Measurements from ENCODE around the gene TMEM236. TPM values are rescaled to one million over a fixed set of nuclear protein-coding genes. Genes with fewer than 3 reads are reported as not detected.

TMEM236 gene
- total and polyA plus RNA-seq, 2 of the 4 experiments (the other 2 are of a cell fraction), result not detected

DNA sequence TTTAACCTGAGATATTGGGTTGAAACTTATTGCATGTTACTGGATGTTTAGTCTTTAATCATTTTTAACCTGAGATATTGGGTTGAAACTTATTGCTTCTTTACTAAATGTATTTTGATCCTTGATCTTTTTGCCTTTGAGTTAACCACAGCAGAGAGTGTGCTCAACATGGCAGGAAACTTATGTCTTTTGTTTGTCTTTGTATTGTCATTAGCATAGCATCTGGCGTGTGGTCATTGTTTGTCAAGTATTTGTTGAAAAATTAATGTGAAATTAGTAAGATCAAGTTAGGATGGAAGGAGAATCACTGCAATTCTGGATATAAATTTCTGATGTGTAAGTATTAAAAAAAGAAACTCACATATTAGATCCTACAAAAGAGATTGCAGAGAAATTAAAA lies 65.3 kb downstream of the TMEM236 start:
- H2BK15ac ChIP-seq (ENCODE audit: low read depth, low read length), result no peak overlapping the region
- H3K23ac ChIP-seq (ENCODE audit: low read depth, low read length), result no peak overlapping the region
- H4K8ac ChIP-seq (ENCODE audit: low read depth in 2 of 2, low read length in 2 of 2), result no peak overlapping the region
- ChIA-PET CTCF (no interaction called here), POLR2A (ENCODE audit: unreplicated experiment) (no interaction called here)
- H4K91ac ChIP-seq (ENCODE audit: insufficient read depth, low read depth, low read length), result no peak overlapping the region
- no peak overlapping the region for H2AFZ ChIP-seq (replicated peaks; ENCODE audit: low read length, poor library complexity)
- no peak overlapping the region for H3K4me2 ChIP-seq (ENCODE audit: low read depth, low read length)
- WGBS, 2 experiments (ENCODE audit: extremely low coverage in 2 of 2, insufficient read length in 1 of 2), result no CpG with 5 or more reads among the region's 1 CpG
- peaks cover 10% of the 10 kb centered on the region for H3K27me3 ChIP-seq (ENCODE audit: control insufficient read depth, insufficient read depth, low read length)
- ATAC-seq (ENCODE audit: low read depth), result no peak
- H3K36me3 ChIP-seq (ENCODE audit: control insufficient read depth, insufficient read depth, low read length), result no peaks in the 10 kb centered on the region
- H2AK5ac ChIP-seq (ENCODE audit: low read depth, low read length), result no peak overlapping the region
- no peak overlapping the region for H2AK9ac ChIP-seq (replicated peaks; ENCODE audit: low read depth, low read length, poor library complexity)
- dilution Hi-C loops (cut with HindIII; ENCODE audit: low sequenced_read_pairs, unreplicated experiment) (no loop called here), intact Hi-C loops (cut with micrococcal nuclease) (no loop called here), in situ Hi-C loops (cut with MboI; ENCODE audit: low sequenced_read_pairs) (no loop called here)
- H4K5ac ChIP-seq (ENCODE audit: low read depth, low read length), result no peak overlapping the region
- no peaks in the 10 kb centered on the region for H3K9me1 ChIP-seq (ENCODE audit: insufficient read depth, low read length)
- no peak overlapping the region for H3K18ac ChIP-seq (ENCODE audit: low read depth, low read length)
- no peak overlapping the region for H3K14ac ChIP-seq (replicated peaks; ENCODE audit: low read depth, low read length)
- H3K4me3 ChIP-seq (ENCODE audit: insufficient read depth, low read depth, low read length), result no peak overlapping the region
- no peaks in the 10 kb centered on the region for H4K20me1 ChIP-seq (ENCODE audit: insufficient read depth, low read length)
- no peak overlapping the region for H2BK20ac ChIP-seq (ENCODE audit: low read depth, low read length)
- TF ChIP-seq SMC3 (IDR thresholded peaks at IDR 0.05; ENCODE audit: low read depth, low read length) (no peak), MAFK (IDR thresholded peaks at IDR 0.05; ENCODE audit: low read depth, low read length) (no peak), MXI1 (IDR thresholded peaks at IDR 0.05; ENCODE audit: borderline replicate concordance, low read depth, low read length) (no peak), BHLHE40 (IDR thresholded peaks at IDR 0.05; ENCODE audit: low read depth, low read length) (no peak), MAZ (IDR thresholded peaks at IDR 0.05; ENCODE audit: borderline replicate concordance, low read depth, low read length) (no peak), RFX5 (IDR thresholded peaks at IDR 0.05; ENCODE audit: low read depth, low read length) (no peak), POLR2A (IDR thresholded peaks at IDR 0.05; ENCODE audit: low read depth, low read length) (no peak), FOS (IDR thresholded peaks at IDR 0.05; ENCODE audit: low read depth, low read length) (no peak), CEBPB (IDR thresholded peaks at IDR 0.05; ENCODE audit: low read depth, low read length) (no peak), NFE2L2 (IDR thresholded peaks at IDR 0.05; ENCODE audit: low read depth, low read length) (no peak), CHD1 (IDR thresholded peaks at IDR 0.05; ENCODE audit: low read depth, low read length) (no peak)
- TF ChIP-seq, protein P1, sequence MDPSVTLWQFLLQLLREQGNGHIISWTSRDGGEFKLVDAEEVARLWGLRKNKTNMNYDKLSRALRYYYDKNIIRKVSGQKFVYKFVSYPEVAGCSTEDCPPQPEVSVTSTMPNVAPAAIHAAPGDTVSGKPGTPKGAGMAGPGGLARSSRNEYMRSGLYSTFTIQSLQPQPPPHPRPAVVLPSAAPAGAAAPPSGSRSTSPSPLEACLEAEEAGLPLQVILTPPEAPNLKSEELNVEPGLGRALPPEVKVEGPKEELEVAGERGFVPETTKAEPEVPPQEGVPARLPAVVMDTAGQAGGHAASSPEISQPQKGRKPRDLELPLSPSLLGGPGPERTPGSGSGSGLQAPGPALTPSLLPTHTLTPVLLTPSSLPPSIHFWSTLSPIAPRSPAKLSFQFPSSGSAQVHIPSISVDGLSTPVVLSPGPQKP (IDR thresholded peaks at IDR 0.05; ENCODE audit: borderline replicate concordance, low read depth, low read length), result no peak
- TF ChIP-seq, protein P2, sequence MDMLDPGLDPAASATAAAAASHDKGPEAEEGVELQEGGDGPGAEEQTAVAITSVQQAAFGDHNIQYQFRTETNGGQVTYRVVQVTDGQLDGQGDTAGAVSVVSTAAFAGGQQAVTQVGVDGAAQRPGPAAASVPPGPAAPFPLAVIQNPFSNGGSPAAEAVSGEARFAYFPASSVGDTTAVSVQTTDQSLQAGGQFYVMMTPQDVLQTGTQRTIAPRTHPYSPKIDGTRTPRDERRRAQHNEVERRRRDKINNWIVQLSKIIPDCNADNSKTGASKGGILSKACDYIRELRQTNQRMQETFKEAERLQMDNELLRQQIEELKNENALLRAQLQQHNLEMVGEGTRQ (IDR thresholded peaks at IDR 0.05; ENCODE audit: low read depth, low read length), result no peak
- TF ChIP-seq, protein P3, sequence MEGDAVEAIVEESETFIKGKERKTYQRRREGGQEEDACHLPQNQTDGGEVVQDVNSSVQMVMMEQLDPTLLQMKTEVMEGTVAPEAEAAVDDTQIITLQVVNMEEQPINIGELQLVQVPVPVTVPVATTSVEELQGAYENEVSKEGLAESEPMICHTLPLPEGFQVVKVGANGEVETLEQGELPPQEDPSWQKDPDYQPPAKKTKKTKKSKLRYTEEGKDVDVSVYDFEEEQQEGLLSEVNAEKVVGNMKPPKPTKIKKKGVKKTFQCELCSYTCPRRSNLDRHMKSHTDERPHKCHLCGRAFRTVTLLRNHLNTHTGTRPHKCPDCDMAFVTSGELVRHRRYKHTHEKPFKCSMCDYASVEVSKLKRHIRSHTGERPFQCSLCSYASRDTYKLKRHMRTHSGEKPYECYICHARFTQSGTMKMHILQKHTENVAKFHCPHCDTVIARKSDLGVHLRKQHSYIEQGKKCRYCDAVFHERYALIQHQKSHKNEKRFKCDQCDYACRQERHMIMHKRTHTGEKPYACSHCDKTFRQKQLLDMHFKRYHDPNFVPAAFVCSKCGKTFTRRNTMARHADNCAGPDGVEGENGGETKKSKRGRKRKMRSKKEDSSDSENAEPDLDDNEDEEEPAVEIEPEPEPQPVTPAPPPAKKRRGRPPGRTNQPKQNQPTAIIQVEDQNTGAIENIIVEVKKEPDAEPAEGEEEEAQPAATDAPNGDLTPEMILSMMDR (conservative IDR thresholded peaks at IDR 0.05; ENCODE audit: low read depth, low read length), result no peak
- H3K9ac ChIP-seq (ENCODE audit: low read depth, low read length), result no peak overlapping the region
- no peak overlapping the region for H3K4ac ChIP-seq (ENCODE audit: low read depth, low read length)
- no peak for DNase-seq
- H3K4me1 ChIP-seq (ENCODE audit: control insufficient read depth, insufficient read depth, low read length), result no peaks in the 10 kb centered on the region
- H2BK120ac ChIP-seq (ENCODE audit: low read depth, low read length), result no peak overlapping the region
- H3K27ac ChIP-seq (ENCODE audit: insufficient read depth, low read length), result no peak overlapping the region
- BruUV-seq (replicated peaks), result no TSS peak
- H3K9me3 ChIP-seq (ENCODE audit: control insufficient read depth, insufficient read depth, low read length), result no peaks in the 10 kb centered on the region
- H3K79me1 ChIP-seq (ENCODE audit: low read depth in 1 of 2, low read length in 2 of 2), result no peaks in the 10 kb centered on the region
- no peak overlapping the region for H2BK5ac ChIP-seq (ENCODE audit: low read depth, low read length, poor library complexity, severe bottlenecking)
- H3K56ac ChIP-seq (ENCODE audit: extremely low read depth, insufficient read depth, low read length), result no peak overlapping the region
